ENCODE data around the gene TOE1. TPM values are rescaled to one million over a fixed set of nuclear protein-coding genes. Genes with fewer than 3 reads are reported as not detected.

The TOE1 gene
- total RNA-seq, 1 donor from 2014 or later, result 6.3 TPM

Other genes with a start within 250 kb of the TOE1 start
- gene ZSWIM5, start 133.6 kb upstream of the TOE1 start, total RNA-seq, result 0.52 TPM
- 2.6 TPM for gene HPDL, start 13.3 kb upstream of the TOE1 start, total RNA-seq
- 12.5 TPM for gene MUTYH, start 270 bp downstream of the TOE1 start, total RNA-seq
- 2.6 TPM for gene TESK2, start 151.0 kb downstream of the TOE1 start, total RNA-seq
- not detected for gene CCDC163, start 159.9 kb downstream of the TOE1 start, total RNA-seq
- gene MMACHC, start 160.1 kb downstream of the TOE1 start, total RNA-seq, result 2.1 TPM
- 213 TPM for gene PRDX1, start 181.7 kb downstream of the TOE1 start, total RNA-seq
- gene AKR1A1, start 210.7 kb downstream of the TOE1 start, total RNA-seq, result 93.9 TPM
- gene NASP, start 243.9 kb downstream of the TOE1 start, total RNA-seq, result 36.5 TPM

Measured in skeletal muscle tissue (tissue), 1 donor.